Measurements from ENCODE around the gene EMC10.

The EMC10 gene

GRCh38 chr19:50478901-50479715 is 2.8 kb downstream of the EMC10 start:
- peak; percentile 89 for DNase-seq (ENCODE audit: low spot score)

GRCh38 chr19:50479761-50480251 is 3.5 kb downstream of the EMC10 start:
- DNase-seq (ENCODE audit: low spot score) = no peak

- DNase-seq (ENCODE audit: low spot score) = no peak
Observed at GRCh38 chr19:50480281-50481111, 4.2 kb downstream of the EMC10 start.

- no peak for DNase-seq (ENCODE audit: low spot score)
Observed at GRCh38 chr19:50481351-50482149, 5.2 kb downstream of the EMC10 start.

- no peak for DNase-seq (ENCODE audit: low spot score)
Observed at GRCh38 chr19:50482271-50482855, 6.1 kb downstream of the EMC10 start.

GRCh38 chr19:50482916-50483315 is 6.6 kb downstream of the EMC10 start:
- no peak for DNase-seq (ENCODE audit: low spot score)

- no peak for DNase-seq (ENCODE audit: low spot score)
Observed at GRCh38 chr19:50485284-50485955, 9.1 kb downstream of the EMC10 start.

- DNase-seq (ENCODE audit: low spot score) = no peak
Observed at GRCh38 chr19:50486823-50487515, 10.7 kb downstream of the EMC10 start.

GRCh38 chr19:50488389-50489194 is 12.3 kb downstream of the EMC10 start:
- no peak for DNase-seq (ENCODE audit: low spot score)

GRCh38 chr19:50489461-50490011 is 13.2 kb downstream of the EMC10 start:
- no peak for DNase-seq (ENCODE audit: low spot score)

- DNase-seq (ENCODE audit: low spot score) = no peak
Observed at GRCh38 chr19:50490411-50490811, 14.1 kb downstream of the EMC10 start.

- no peak for DNase-seq (ENCODE audit: low spot score)
Observed at GRCh38 chr19:50490991-50491472, 14.7 kb downstream of the EMC10 start.

- no peak for DNase-seq (ENCODE audit: low spot score)
Observed at GRCh38 chr19:50492303-50493052, 16.2 kb downstream of the EMC10 start.

- DNase-seq (ENCODE audit: low spot score) = no peak
Observed at GRCh38 chr19:50493171-50493570, 16.9 kb downstream of the EMC10 start.

- no peak for DNase-seq (ENCODE audit: low spot score)
Observed at GRCh38 chr19:50494186-50495019, 18.1 kb downstream of the EMC10 start.

- DNase-seq (ENCODE audit: low spot score) = no peak
Observed at GRCh38 chr19:50495020-50495531, 18.8 kb downstream of the EMC10 start.

All from HuH-7.5 (cell line).